ENCODE results near the gene SLC2A10.

- TF ChIP-seq CTCF (conservative IDR thresholded peaks at IDR 0.05), result no peak
- TF ChIP-seq EZH2 (IDR thresholded peaks at IDR 0.05; ENCODE audit: low read depth), result no peak
Measured at GRCh38 chr20:46666818-46667515, 42.5 kb upstream of the SLC2A10 start.

Measured in PC-9 (cell line).